ENCODE measurements around the gene ADAMTS6. TPM values are rescaled to one million over a fixed set of nuclear protein-coding genes. Genes with fewer than 3 reads are reported as not detected.

Gene ADAMTS6
- total RNA-seq, 3 donors from 2014 or later: 1.4 to 6.0 (median 3.9) TPM

- H3K4me3 ChIP-seq: no peak overlapping the region
- H3K27ac ChIP-seq: peak overlapping the region in 1 of 2 donors; percentile 9
- no peak for TF ChIP-seq POLR2AphosphoS5 (IDR thresholded peaks at IDR 0.05)
- no peak for TF ChIP-seq CTCF (IDR thresholded peaks at IDR 0.05)
- TF ChIP-seq POLR2A (IDR thresholded peaks at IDR 0.05): no peak
- H3K27me3 ChIP-seq: no peaks in the 10 kb centered on the region
- no peaks in the 10 kb centered on the region for H3K9me3 ChIP-seq
- H3K36me3 ChIP-seq: no peaks in the 10 kb centered on the region
- no peak for DNase-seq (ENCODE audit: low spot score in 2 of 2)
- intact Hi-C loops (cut with DNase I; ENCODE audit: low total_unique reads): no loop called here
- H3K4me1 ChIP-seq: no peaks in the 10 kb centered on the region
Observed at GRCh38 chr5:65125591-65126541, 355.9 kb downstream of the ADAMTS6 start.

DNA sequence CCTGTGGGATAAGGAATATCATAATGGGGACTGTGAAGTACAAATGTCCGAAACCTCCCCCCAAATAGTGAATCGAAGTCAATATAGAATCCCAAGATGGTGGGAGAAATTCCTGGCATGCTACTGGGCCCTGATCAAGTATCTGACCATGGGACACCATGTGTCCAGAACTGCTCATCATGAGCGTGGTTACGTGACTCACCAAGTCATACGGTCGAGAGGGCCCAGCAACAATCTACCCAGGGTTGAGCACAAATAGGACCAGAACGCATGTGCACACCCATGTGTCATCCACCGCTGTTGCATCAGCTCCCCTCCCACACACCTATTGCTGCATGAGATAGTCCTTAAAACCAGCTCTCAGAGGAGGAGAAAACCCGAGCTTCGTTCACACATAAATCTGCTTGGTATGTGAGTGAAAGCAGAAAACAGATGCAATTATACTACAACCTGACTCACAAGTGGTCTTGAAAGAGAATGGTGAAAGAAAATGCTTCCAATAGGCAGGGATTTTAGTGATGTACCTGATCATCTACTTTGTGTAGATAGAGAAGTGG lies 359.8 kb downstream of the ADAMTS6 start:
- Histone ChIP-seq H3K9me3 (no peaks in the 10 kb centered on the region), H3K27me3 (no peaks in the 10 kb centered on the region), H3K4me1 (no peaks in the 10 kb centered on the region), H3K36me3 (no peaks in the 10 kb centered on the region), H3K4me3 (no peak overlapping the region), H3K27ac (no peak overlapping the region)
- TF ChIP-seq POLR2AphosphoS5 (IDR thresholded peaks at IDR 0.05) (no peak), POLR2A (IDR thresholded peaks at IDR 0.05) (no peak)
- intact Hi-C loops (cut with DNase I; ENCODE audit: low total_unique reads): no loop called here
- no peak for DNase-seq (ENCODE audit: low spot score in 2 of 2)

DNA sequence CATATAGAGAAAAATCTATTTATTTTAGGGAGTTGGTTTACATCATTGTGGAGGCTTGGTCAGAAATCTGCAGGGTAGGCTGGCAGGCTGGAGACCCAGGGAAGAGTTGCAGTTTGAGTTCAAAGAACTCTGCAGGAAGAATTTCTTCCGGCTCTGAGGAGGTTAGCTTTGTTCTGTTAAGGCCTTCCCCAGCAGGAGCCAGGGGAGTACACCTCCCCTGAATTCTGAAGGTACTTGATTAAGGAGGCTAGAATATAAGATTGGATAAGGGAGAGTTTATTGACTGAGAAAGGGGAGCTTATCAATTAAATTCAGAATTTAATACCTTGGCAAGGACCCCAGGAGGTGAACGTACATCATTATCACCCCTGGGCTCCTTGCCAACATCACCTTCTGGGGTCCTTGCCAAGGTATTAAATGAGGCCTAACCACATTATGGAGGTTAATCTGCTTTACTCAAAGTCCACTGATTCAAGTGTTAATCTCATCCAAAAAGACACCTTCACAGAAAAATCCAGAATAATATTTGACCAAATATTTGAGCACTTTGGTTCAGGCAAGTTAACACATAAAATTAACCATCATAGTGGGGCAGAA lies 361.3 kb downstream of the ADAMTS6 start:
- Histone ChIP-seq H3K4me1 (no peaks in the 10 kb centered on the region), H3K27ac (no peak overlapping the region), H3K27me3 (no peaks in the 10 kb centered on the region), H3K4me3 (no peak overlapping the region), H3K9me3 (no peaks in the 10 kb centered on the region), H3K36me3 (no peaks in the 10 kb centered on the region)
- intact Hi-C loops (cut with DNase I; ENCODE audit: low total_unique reads): loop anchor here (1.0 kb wide), 1 partner anchor 9 kb away; no protein-coding TSS in a partner anchor
- TF ChIP-seq CTCF (IDR thresholded peaks at IDR 0.05) (no peak), POLR2A (IDR thresholded peaks at IDR 0.05) (no peak), POLR2AphosphoS5 (IDR thresholded peaks at IDR 0.05) (no peak)
- no peak for DNase-seq (ENCODE audit: low spot score in 2 of 2)

DNA sequence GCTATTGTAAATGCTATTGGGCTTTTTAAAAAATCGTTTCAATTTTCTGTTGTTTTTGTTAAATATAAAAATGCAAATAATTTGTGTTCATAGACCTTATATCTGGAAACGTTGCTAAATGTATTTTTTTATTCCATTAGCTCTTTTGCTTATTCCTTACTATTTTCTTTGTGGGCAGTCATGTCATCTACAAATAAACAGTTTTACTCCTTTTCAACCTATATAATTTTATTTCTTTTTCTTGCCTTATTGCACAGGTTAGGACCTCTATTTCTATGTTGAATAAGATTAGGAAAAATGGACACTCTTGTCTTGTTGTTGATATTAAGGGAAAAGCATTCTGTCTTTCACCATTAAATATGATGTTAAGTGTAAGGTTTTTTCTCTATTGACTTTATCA lies 364.2 kb downstream of the ADAMTS6 start:
- intact Hi-C loops (cut with DNase I; ENCODE audit: low total_unique reads): no loop called here
- H3K36me3 ChIP-seq: no peaks in the 10 kb centered on the region
- no peaks in the 10 kb centered on the region for H3K27me3 ChIP-seq
- no peaks in the 10 kb centered on the region for H3K9me3 ChIP-seq
- no peak for DNase-seq (ENCODE audit: low spot score in 2 of 2)
- H3K4me1 ChIP-seq: no peaks in the 10 kb centered on the region
- TF ChIP-seq CTCF (IDR thresholded peaks at IDR 0.05) (no peak), POLR2A (IDR thresholded peaks at IDR 0.05) (no peak), POLR2AphosphoS5 (IDR thresholded peaks at IDR 0.05) (no peak)
- no peak overlapping the region for H3K4me3 ChIP-seq
- no peak overlapping the region for H3K27ac ChIP-seq

DNA sequence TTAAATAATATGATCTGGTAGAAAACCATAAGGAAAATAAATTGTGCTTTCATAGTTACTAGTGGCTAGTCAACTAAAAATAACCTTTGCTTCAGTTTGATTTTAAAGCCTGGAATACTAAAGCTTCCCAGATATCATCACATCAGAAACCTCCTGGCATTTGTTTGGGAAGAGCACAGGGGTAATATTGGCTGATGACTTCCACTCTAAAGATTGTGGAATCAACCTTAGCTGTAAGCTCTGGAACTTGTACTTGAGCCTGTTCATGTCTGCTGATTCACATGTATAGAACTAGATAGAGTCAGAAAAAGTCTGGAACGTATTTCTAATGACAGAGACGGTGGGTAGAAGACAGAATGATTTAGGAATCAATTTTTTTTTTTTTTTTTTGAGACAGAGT lies 367.9 kb downstream of the ADAMTS6 start:
- intact Hi-C loops (cut with DNase I; ENCODE audit: low total_unique reads): no loop called here
- Histone ChIP-seq H3K36me3 (no peaks in the 10 kb centered on the region), H3K9me3 (no peaks in the 10 kb centered on the region), H3K27me3 (no peaks in the 10 kb centered on the region), H3K4me3 (no peak overlapping the region), H3K27ac (no peak overlapping the region), H3K4me1 (no peaks in the 10 kb centered on the region)
- no peak for DNase-seq (ENCODE audit: low spot score in 2 of 2)
- no peak for TF ChIP-seq CTCF (IDR thresholded peaks at IDR 0.05)
- no peak for TF ChIP-seq POLR2AphosphoS5 (IDR thresholded peaks at IDR 0.05)
- no peak for TF ChIP-seq POLR2A (IDR thresholded peaks at IDR 0.05)
